Measurements from ENCODE around the gene FNDC3B.

DNA sequence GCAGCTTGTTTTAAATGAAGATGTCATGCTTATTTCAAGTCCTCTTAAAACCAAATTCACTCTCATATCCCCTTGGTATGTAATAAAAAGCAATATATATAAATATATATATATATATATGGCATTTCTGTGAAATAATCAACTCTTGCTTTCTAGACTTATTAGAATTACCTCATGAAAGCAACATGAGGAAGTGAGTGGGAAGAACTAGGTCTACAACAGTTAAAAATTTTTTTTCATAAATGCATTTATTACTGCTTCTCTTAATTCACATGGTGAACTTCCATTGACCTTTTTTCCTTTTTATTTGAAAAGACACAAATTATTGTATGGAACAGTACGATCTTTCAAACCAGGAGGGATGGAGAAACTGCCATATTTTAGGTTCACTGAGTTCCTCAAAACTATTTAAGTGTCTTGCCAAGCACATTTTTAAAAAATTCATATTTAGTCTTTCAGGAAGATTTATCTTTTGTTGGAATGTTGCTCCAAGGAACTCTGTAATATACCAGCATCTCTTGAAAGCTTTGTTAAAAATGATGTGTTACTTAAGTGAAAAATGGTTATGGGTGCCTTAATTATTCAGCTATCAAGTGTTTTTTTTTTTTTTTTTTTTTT, 223.7 kb downstream of the FNDC3B start:
- TF ChIP-seq, protein P1, sequence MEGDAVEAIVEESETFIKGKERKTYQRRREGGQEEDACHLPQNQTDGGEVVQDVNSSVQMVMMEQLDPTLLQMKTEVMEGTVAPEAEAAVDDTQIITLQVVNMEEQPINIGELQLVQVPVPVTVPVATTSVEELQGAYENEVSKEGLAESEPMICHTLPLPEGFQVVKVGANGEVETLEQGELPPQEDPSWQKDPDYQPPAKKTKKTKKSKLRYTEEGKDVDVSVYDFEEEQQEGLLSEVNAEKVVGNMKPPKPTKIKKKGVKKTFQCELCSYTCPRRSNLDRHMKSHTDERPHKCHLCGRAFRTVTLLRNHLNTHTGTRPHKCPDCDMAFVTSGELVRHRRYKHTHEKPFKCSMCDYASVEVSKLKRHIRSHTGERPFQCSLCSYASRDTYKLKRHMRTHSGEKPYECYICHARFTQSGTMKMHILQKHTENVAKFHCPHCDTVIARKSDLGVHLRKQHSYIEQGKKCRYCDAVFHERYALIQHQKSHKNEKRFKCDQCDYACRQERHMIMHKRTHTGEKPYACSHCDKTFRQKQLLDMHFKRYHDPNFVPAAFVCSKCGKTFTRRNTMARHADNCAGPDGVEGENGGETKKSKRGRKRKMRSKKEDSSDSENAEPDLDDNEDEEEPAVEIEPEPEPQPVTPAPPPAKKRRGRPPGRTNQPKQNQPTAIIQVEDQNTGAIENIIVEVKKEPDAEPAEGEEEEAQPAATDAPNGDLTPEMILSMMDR (IDR thresholded peaks at IDR 0.05; ENCODE audit: low read length): no peak
- no peak for TF ChIP-seq EZH2 (IDR thresholded peaks at IDR 0.05; ENCODE audit: borderline replicate concordance, low read length)

Measured in OCI-LY1 (cell line).